Erythroblast (primary cell): ENCODE measurements around the gene CTH.
"Not testable (repeated sequence)": the region's sequence is repeated elsewhere in the genome, so short reads cannot be mapped to it uniquely, and the experiment has no call there.

Experiments
- DNase-seq, 2 experiments: peaks; one replicate each; lab custom pipeline; 2025; lab: John Stamatoyannopoulos, UW
- GATA1 ChIP-seq: IDR thresholded peaks from 2 replicates; pipeline ENCODE4 v1.6.1; 2011; ENCODE audit warnings: low read depth, mild to moderate bottlenecking, control low read depth, low read length, moderate library complexity
- POLR2A ChIP-seq: IDR thresholded peaks from 2 replicates; pipeline ENCODE4 v1.6.1; 2011; ENCODE audit warnings: mild to moderate bottlenecking, low read length

The CTH gene

GRCh38 chr1:70458131-70458530 lies 47.1 kb downstream of the CTH start:
- TF ChIP-seq POLR2A (no peak), GATA1 (no peak)
- DNase-seq, result no peak

GRCh38 chr1:70459496-70460225 lies 48.6 kb downstream of the CTH start:
- no peak for DNase-seq
- TF ChIP-seq GATA1, result no peak
- TF ChIP-seq POLR2A, result no peak

- DNase-seq, result not testable (repeated sequence)
These were observed 50.0 kb downstream of the CTH start for GRCh38 chr1:70460740-70461713.

GRCh38 chr1:70462611-70463010 lies 51.5 kb downstream of the CTH start:
- DNase-seq, result no peak
- TF ChIP-seq POLR2A (no peak), GATA1 (no peak)

- no peak for DNase-seq
- no peak for TF ChIP-seq GATA1
- TF ChIP-seq POLR2A, result no peak
These were observed 54.8 kb downstream of the CTH start for GRCh38 chr1:70465911-70466310.

- TF ChIP-seq GATA1, result no peak
- TF ChIP-seq POLR2A, result no peak
- no peak for DNase-seq
These were observed 56.5 kb downstream of the CTH start for GRCh38 chr1:70467531-70467930.

- DNase-seq, result no peak
- TF ChIP-seq GATA1 (no peak), POLR2A (no peak)
These were observed 57.1 kb downstream of the CTH start for GRCh38 chr1:70468180-70468579.

GRCh38 chr1:70469184-70469583 lies 58.1 kb downstream of the CTH start:
- not testable (repeated sequence) for DNase-seq

GRCh38 chr1:70475023-70475422 lies 64.0 kb downstream of the CTH start:
- TF ChIP-seq GATA1, result no peak
- TF ChIP-seq POLR2A, result no peak
- no peak for DNase-seq

- TF ChIP-seq POLR2A, result no peak
- DNase-seq, result no peak
These were observed 66.0 kb downstream of the CTH start for GRCh38 chr1:70477090-70477489.

GRCh38 chr1:70477905-70478304 lies 66.8 kb downstream of the CTH start:
- not testable (repeated sequence) for DNase-seq

GRCh38 chr1:70483342-70483741 lies 72.3 kb downstream of the CTH start:
- TF ChIP-seq GATA1 (no peak), POLR2A (no peak)
- no peak for DNase-seq

- no peak for TF ChIP-seq GATA1
- no peak for DNase-seq
These were observed 74.6 kb downstream of the CTH start for GRCh38 chr1:70485624-70486023.

GRCh38 chr1:70486676-70487458 lies 75.8 kb downstream of the CTH start:
- no peak for TF ChIP-seq POLR2A
- TF ChIP-seq GATA1, result no peak
- DNase-seq, result no peak
